Stimulated activated CD4-positive, alpha-beta T cell treated with anti-CD3 and anti-CD28 coated beads, Interleukin-2, amount 100 ng/mL, for 24 hours (primary cell): Measurements from ENCODE around the gene TFRC.
"Not testable (repeated sequence)": the region's sequence is repeated elsewhere in the genome, so short reads cannot be mapped to it uniquely, and the experiment has no call there.

Experiments used
- DNase-seq, 2 donors: peaks; one replicate each; pipeline ENCODE4 v3.0.0-alpha.2; 2020

Gene TFRC

DNA sequence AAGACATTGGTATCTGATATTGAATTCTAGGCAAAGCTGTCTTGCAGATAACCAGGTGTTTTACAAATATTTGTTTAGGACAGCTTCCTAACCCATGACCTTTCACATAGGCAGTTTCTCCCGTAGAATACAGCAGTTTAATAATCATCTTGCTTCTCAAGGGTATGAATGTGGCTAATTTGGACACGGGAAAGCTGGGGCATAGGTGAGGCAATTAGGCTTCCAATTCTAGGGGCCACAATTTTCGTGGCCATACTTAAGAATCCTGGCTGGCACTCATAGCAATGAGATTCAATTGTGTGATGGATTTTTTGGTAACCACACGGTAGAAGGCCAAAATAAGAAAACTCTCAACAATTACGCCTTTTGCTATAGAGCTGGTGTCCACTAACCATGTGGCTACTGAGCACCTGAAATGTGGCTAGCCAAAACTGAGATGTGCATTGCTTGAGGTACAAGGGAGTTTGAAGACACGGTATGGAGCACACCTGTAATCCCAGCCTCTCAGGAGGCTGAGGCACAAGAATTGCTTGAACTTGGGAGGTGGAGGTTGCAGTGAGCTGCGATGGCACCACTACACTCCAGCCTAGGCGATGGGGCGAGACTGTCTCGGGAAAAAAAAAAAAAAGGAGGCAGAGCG is 34.4 kb downstream of the TFRC start:
- no peak for DNase-seq

DNA sequence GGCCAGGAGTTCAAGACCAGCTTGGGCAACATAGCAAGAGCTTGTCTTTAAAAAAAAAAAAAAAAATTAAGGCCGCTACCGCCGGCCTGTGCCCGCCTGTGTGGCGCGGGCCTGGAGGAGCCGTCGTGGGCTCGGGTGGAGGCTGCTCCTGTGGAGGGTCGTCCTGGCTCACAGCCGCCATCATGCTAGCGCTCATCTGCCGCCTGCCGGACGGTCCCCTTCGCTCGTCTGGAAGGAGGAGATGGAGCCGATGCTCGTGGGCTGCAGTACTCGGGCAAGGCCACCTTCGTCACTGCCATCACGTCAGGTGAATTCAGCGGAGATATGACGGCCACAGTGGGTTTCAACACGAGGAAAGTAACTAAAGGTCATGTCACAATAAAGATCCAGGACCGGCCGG is 37.4 kb downstream of the TFRC start:
- DNase-seq, result no peak

DNA sequence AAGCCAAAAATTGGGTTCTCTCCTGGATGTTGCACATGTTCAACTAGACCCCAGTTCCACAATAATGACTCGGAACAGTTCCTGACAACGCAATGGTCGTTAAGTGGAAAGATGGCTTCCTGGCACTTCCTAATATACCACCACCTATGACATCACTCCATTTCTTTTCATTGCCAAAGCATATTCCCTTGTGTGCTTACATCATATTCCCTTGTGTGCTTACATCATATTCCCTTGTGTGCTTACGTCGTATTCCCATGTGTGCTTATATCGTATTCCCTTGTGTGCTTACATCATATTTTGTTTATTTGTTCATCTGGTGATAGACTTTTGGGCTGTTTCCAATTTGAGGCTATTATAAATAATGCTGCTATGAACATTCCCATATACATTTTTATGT is 39.2 kb downstream of the TFRC start:
- DNase-seq, result no peak

DNA sequence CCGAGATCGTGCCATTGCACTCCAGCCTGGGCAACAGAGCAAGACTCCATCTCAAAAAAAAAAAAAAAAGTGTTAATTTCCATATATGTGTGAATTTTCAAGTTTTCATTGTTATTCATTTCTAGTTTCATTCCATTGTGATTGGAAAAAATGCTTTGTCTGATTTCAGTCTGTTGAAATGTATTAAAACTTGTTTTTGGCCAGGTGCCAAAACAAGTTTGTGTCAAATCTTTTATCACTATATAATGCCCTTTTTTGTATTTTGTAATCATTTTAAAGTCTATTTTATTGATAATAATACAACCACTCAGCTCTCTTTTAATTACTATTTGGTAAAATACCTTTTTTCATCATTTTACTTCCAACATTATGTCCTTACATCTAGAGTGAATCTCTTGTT is 42.5 kb downstream of the TFRC start:
- no peak for DNase-seq

DNA sequence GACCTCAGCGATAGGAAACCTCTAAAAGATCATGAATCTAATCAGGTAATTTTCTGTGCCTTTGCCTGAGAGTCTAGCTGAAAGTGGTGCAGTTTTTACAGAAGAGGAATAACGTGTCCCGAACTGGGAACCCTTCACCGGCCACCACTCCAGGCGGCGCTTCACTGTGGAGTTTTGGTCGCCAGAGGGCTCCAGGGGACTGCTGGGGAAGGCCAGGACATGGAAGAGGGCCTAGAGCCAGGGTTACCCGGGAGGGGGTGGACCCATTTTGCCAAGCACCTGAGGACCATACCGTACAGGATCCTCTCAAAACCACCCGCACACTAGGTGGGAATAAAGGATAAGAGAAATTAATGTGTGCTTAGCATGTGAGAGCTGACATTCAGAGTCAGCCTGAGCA is 55.8 kb downstream of the TFRC start:
- DNase-seq, result peak in 1 of 2 donors; percentile 23

DNA sequence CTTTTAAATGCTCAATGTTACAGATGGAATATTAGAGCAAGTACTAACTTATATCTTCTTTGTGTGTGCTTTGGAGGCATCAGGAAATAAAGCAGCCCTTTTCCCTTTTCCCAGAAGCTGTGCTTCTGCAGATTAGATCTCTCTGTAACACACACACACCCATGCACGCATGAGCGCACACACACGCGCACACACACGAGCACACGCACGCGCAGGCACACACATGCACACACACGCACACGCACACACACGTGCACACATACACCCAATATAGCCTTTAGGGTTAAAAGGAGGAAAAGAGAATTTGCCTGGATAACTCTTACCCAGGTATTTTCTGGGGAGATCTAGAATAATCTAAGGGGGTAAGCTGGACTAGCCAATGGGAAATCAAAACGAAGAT is 56.9 kb downstream of the TFRC start:
- DNase-seq, result no peak

DNA sequence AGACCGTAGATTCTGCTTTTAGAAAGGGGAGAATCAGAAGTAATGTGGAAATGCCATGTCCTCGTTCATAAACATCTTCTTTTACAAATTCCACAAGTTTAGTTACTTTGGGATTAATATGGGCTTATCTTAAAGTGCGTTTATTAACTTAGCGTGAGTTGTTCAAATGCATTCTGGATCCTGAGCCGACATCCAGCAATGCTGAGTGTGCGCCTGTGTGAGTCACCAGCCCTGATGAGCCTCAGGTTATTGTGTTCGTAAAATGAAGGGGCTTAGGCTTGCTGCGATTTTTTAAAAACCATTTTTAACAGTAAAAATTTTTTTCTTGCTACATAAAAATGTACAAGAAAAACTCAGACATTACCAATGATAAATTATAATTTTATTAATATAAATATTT is 57.9 kb downstream of the TFRC start:
- DNase-seq, result no peak

DNA sequence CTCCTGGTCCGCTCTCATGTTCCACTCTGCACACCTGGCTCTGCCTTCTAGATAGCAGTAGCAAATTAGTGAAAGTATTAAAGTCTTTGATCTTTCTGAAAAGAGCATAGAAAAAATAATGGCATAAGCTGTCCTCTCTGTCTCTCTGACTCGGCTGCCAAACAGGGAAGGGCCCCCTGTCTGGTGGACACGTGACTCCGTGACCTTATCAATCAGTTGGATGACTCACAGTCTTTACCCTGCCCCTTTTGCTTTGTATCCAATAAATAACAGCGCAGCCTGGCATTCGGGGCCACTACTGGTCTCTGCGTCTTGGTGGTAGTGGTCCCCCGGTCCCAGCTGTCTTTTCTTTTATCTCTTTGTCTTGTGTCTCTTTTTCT is 59.4 kb downstream of the TFRC start:
- DNase-seq, result not testable (repeated sequence)

DNA sequence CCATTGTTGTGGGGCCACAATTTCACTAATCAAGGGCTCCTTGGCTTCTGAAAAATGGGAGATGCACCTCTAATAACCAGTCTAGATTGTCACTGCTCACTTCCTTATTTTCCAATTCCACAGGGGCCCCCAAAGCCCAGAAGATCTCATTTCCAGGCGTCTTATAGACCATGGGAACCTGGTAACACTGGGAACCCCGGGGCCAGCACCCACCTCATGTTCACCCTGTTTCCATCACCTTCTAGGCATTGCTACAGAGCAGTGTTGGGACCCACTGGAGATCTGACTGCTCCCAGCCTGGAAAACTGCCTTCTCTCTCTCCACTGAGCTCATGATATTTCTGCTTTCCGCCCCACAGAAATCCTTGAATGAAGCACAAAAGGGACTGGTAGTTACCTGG is 61.5 kb downstream of the TFRC start:
- no peak for DNase-seq

DNA sequence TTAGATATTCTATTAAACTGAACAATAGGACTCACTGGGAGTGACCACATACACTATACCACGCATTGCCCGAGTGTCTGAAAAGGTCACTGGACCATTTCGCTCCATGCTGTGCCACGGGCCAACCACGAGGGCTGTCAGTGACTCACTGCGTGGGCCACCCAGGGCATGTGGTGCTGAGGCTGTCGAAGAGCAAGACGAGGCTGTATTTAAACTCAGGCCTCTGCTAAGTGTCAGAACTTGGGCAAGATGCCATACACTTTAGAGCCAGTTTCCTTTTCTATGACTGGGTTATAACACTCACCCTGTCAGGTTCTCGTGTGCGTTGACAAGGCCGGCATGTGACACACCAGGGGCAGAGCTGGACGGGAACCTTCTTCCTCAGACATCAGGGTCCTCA is 62.3 kb downstream of the TFRC start:
- not testable (repeated sequence) for DNase-seq

DNA sequence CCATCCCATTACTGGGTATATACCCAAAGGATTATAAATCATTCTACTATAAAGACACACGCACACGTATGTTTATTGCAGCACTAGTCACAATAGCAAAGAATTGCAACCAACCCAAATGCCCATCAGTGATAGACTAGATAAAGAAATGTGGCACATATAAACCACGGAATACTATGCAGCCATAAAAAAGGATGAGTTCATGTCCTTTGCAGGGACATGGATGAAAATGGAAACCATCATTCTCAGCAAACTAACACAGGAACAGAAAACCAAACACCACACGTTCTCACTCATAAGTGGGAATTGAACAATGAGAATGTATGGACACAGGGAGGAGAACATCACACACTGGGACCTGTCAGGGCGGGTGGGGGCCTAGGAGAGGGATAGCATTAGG is 63.7 kb downstream of the TFRC start:
- DNase-seq, result not testable (repeated sequence)

DNA sequence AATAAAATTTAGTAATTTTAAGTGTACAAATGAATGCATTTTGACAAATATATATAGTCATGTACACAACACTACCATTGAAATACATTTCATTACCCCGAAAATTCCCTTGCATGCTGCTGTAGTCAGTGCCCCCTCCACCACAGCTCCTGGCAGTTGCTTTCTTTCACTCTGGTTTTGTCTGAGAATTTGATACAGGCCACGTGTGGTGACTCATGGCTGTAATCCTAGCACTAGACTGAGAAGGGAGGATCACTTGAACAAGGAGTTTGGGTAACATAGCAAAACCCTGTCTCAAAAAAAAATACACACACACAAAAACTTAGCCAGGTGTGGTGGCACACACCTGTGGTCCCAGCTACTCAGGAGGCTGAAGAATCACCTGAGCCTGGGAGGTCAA is 65.4 kb downstream of the TFRC start:
- DNase-seq, result no peak

DNA sequence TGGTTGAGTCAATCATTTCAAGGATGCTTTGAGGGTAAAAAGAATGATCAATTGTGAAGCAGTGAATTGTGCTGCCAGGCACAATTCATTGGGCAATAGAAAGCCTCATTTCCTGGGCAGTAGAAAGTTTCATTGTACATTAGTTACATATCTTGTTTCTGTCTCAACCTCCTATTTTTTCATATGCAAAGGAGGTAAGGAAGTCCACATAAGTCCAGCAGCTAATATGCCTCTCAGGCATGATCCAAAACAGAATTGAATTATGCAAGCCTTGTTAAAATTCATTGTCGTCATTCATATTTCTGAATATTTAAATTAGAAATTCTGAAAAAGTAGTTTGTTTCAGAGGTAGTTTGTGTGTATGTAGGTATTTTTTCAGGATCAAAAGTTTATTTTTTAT is 65.8 kb downstream of the TFRC start:
- no peak for DNase-seq

DNA sequence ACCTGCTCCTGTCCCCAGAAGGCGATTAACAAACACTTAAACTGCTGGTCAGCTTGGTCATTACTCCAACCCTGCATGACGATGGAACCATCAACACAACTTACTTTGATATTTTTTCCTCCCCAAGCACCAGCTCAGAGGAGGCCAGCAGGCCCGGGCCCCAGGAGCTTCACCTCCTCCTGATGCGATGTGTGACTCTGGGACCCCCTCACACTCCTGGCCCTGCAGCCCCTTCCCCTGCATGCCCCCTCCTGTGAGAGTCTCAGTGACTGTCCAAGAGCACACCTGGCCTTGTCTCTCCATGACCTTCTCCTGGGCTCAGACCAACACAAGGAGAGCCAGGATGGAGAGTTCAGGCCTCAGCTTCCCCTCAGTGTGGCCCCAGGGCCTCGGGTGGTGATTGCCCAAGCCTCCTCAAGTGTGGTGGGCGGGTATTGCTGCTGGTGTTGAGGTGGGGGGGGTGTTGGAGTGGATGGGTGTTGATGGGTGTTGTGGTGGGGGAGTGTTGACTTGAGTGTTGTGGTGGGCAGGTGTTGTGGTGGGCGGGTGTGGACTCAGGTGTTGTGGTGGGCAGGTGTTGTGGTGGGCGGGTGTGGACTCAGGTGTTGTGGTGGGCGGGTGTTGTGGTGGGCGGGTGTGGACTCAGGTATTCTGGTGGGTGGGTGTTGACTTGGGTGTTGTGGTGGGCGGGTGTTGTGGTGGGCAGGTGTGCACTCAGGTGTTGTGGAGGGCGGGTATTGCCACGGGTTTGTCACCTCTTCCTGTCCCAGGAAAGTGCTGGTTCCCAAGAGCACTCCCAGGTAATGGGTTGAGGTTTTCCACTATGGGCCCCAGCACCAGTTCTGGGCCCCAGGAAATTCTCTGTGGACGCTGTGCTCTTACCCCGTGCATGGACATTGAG is 68.1 kb downstream of the TFRC start:
- DNase-seq, result no peak

DNA sequence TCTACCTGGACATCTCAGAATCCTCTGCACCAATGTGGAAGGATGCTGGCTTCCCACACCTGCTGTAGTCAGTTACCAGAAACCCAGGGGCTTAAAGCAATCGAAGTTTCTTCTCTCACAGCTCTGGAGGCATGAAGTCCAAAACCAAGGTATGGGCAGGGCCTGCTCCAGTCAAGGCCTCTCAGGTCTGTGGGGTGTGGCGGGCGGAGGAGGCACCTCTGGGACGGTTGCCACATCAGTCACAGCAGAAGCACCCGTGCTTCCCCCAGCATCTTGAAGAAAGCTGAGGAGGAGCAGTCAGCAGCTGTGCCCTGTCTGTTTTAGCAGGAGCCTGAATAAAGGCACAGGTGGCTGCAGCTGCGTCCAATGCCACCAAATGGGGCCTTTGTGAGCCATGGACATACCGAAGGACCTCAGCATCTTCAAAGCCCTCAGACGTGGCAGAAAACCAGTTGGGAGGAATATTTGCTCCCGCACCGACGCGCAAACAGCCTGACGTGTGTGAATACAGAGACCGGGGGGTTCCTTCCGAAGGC is 68.9 kb downstream of the TFRC start:
- no peak for DNase-seq

DNA sequence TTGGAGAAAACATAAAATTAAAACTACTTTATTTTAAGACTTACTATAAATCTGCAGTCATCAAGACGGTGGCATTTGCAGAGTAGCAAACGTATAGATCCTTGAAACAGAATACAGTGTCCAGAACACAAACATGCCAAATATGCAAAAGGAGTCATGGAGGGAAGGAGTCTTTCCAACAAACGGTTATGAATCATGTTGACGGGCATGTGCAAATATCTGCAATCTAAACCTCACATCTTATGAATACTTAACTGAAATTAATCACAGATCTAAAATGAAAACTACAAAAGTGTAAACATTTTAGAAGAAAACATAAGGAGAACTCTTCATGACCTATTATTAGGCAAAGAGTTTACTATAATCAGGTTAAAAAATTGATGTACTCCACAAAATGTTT is 69.4 kb downstream of the TFRC start:
- no peak for DNase-seq

DNA sequence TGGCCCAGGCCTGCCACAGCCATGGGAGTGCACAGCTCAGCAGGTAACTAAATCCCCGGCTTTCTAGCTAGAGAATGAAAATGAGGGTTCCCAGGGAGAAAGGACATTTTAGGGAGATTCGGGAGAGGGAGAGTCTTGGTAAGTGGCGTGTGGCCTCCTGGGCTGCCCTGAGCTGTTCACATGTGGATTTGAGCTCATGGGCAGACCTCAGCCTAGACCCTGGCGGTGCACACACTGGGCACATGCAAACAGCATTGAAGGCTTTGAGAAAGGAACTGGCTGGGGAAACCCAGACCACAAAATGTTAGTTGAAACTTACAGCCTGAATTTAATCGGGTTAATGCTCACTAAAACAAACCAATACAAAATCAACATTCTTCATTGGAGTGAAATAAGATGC is 72.4 kb downstream of the TFRC start:
- DNase-seq, result no peak

DNA sequence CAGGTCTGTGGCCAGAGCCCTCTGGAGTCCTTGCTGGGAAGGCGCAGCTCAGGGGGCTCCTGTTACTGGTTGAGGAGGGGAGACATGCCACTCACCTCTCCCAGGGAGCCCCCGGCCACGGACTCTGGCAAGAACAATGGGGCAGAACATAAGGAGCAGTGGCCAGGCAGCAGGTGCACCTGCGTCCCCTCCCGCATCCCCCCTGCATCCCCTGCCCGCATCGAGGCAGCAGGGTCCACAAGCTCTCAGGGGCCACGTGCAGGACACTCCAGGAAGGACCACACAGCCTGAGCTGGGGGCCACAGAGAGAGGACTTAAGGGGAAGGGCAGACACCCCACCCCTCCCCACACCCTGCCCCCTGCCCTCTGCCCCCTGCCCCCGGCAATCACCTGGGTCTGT is 73.0 kb downstream of the TFRC start:
- no peak for DNase-seq

DNA sequence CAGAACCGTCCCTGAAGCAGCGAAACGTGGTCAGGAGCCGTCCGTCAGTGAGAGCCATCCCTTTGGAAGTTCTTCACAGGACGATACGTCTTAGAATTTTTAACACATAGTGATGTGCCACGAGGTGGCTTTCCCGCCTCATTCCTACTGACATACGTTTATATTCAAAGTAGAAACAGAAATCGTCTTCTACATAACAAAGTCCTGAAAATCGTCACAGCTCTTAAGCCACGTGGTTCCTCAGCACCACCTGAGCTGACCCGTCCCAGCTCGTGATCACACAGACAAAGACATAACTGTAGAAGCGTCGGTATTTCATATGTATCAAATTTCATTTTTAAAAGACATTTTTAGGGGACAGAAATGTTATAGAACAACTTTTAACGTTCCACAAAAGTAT is 73.5 kb downstream of the TFRC start:
- no peak for DNase-seq

DNA sequence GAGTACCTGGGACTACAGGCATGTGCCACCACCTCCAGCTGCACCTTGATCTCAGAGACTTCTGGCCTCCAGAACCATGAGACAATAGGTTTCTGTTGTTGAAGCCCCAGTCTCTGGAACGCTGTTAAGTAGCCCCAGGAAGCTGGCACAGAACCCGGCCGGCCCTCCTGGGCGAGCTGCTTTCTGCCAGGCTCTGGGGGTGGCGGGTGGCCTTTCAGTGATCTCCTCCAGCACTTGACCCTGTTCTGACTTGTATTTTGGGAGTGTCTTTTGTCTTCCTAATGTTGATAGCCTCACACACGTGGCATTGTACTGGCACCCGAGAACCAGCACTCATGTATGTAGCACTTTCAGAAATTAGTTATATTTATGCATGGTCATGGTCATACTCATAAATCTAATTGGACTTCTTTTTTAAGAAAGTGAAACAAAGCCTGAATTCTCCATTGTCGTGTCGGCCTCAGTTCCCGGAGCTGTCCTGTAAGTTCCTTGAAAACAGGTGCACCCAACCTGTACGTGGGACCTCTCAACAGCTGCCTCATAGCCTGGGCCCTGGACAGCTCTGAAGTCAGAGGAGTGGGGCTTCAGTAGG is 74.0 kb downstream of the TFRC start:
- no peak for DNase-seq

DNA sequence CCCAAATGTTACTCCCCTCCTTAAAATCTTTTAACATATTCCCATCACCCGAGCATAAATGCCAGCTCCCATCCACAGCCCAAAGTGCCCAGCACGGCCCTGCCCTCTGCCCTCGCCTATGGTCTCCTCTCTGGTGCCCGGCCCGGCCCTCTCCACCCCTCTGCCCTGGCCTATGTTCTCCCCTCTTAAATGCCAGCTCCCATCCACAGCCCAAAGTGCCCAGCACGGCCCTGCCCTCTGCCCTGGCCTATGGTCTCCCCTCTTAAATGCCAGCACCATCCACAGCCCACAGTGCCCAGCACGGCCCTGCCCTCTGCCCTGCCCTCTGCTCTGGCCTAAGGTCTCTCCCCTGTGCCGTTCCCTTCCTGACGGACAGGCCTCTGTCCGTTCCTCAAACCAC is 76.6 kb downstream of the TFRC start:
- DNase-seq, result not testable (repeated sequence)

DNA sequence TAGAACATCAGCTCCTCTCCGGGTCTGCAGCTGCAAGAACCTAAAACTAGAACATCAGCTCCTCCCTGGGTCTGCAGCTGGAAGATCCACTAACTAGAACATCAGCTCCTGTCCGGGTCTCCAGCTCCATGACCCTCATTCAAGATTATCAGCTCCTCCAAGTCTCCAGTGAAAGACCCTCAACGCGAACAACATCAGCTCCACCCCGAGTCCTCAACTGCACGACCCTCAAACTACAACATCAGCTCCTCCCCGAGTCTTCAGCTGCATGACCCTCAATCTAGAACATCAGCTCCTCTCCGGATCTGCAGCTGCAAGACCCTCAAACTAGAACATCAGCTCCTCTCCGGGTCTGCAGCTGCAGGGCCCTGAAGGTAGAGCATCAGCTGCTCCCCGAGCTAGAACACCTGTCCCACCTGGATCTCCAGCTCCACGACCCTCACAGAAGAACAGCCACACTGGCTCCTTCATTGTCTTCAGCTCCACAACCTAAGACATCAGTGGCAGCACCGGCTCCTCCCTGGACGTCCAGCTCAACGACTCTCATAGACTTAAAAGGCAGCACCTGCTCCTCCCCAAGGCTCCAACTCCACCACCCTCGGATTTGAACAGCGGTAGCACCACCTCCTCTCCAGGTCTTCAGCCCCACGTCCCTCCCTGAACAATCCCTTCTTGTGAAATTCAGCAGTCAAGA is 77.4 kb downstream of the TFRC start:
- DNase-seq, result not testable (repeated sequence)

DNA sequence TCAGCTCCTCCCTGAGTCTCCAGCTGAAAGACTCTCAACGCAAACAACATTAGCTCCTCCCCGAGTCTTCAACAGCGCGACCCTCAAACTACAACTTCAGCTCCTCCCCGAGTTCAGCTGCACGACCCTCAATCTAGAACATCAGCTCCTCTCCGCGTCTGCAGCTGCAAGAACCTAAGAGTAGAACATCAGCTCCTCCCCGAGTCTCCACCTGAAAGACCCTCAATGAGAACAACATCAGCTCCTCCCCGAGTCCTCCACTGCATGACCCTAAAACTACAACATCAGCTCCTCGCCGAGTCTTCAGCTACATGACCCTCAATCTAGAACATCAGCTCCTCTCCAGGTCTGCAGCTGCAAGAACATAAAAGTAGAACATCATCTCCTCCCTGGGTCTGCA is 78.3 kb downstream of the TFRC start:
- no peak for DNase-seq
